Large intestine (tissue), 3 donors: ENCODE data around the gene POLR2F. TPM values are rescaled to one million over a fixed set of nuclear protein-coding genes. Genes with fewer than 3 reads are reported as not detected.
"Not testable (repeated sequence)": the region's sequence is repeated elsewhere in the genome, so short reads cannot be mapped to it uniquely, and the experiment has no call there.

Experiments used
- DNase-seq, 2 donors: peaks; one replicate each; pipeline versions ENCODE4 v3.0.0 to v3.0.0-alpha.2; 2013
- H3K27ac ChIP-seq: one replicate; pipeline ENCODE4 v1.5.1; 2013; ENCODE audit warnings: low read length
- H3K27me3 ChIP-seq: 2 replicates; pipeline ENCODE4 v1.6.1; 2013; ENCODE audit warnings: low read length; ENCODE audit not compliant: control insufficient read depth, insufficient read depth
- H3K36me3 ChIP-seq: 2 replicates; pipeline ENCODE4 v1.6.1; 2013; ENCODE audit warnings: low read length; ENCODE audit not compliant: control insufficient read depth, insufficient read depth
- H3K4me1 ChIP-seq: one replicate; pipeline ENCODE4 v1.6.1; 2013; ENCODE audit warnings: low read length; ENCODE audit not compliant: control insufficient read depth, insufficient read depth
- H3K4me3 ChIP-seq: one replicate; pipeline ENCODE4 v1.5.1; 2013; ENCODE audit warnings: low read length
- H3K9me3 ChIP-seq: one replicate; pipeline ENCODE4 v1.6.1; 2013; ENCODE audit warnings: mild to moderate bottlenecking, low read depth, low read length, moderate library complexity; ENCODE audit not compliant: control insufficient read depth
- WGBS: methylation state at CpG from one replicate; pipeline ENCODE4 v1.1.5; 2013; ENCODE audit warnings: low lambda C conversion rate; ENCODE audit not compliant: insufficient coverage; 5-methylcytosine and 5-hydroxymethylcytosine counted together
- polyA plus RNA-seq: library from polyadenylated mRNA; unstranded; fragments of 120-200 nt; gene quantifications from one replicate; pipeline ENCODE4 v1.2.1, GENCODE V29; 2013

POLR2F gene
- polyA plus RNA-seq, 1 donor = 62.8 TPM

DNA sequence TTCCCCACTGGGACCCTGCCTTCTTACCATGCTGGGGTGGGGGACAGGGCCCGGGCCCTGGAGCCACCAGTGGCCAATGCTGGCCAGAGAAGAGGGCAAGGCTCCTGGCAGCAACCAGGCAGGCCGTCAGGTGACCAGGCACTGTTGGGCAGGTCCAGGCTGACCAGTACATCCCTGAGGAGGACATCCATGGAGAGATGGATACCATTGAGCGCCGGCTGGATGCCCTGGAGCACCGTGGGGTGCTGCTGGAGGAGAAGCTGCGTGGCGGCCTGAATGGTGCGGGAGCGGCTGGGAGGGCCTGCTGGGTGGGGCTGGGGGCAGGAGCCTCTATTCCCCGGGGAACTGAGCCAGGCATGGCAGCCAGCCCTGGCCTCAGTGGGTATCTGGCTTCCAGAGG, 21.1 kb upstream of the POLR2F start:
- Histone ChIP-seq H3K27ac (no peak overlapping the region), H3K4me3 (no peak overlapping the region), H3K4me1 (peaks cover 6% of the 10 kb centered on the region), H3K36me3 (peaks cover 57% of the 10 kb centered on the region), H3K9me3 (no peaks in the 10 kb centered on the region), H3K27me3 (no peaks in the 10 kb centered on the region)
- no CpG with 5 or more reads among the region's 10 CpGs for WGBS
- DNase-seq = no peak

DNA sequence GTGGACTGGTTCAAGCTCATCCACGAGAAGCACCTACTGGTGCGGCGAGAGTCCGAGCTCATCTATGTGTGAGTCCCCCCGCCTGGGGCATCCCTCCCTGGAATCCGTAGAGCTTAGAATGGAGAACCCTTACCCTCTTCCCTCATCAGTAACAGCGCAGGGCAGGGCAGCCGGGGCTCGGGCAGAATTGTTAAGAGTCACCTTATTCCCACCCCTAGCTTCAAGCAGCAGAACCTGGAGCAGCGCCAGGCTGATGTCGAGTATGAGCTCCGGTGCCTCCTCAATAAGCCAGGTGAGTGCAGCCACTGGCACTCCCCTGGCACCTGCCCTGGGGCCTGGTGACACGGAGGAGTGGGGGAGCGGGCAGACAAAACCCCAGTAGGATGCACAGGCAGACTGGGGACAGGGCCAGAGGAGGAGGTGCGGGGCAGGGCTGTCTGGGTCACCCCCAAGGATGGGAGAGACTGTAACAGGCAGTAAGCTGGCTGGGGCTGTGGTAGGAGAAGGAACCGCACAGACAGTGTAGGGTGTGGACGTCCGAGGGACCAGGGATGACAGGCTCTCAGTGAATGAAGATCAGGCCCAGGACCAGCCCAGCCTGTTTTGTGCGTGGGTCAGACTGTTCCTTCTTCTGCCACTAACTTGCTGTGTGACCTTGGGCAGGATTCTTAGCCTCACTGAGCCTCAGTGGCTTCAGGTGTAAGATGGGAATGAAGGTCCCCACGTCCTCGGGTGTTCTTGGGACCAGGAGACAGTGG, 20.5 kb upstream of the POLR2F start:
- peaks cover 60% of the 10 kb centered on the region for H3K36me3 ChIP-seq
- no peak for DNase-seq

DNA sequence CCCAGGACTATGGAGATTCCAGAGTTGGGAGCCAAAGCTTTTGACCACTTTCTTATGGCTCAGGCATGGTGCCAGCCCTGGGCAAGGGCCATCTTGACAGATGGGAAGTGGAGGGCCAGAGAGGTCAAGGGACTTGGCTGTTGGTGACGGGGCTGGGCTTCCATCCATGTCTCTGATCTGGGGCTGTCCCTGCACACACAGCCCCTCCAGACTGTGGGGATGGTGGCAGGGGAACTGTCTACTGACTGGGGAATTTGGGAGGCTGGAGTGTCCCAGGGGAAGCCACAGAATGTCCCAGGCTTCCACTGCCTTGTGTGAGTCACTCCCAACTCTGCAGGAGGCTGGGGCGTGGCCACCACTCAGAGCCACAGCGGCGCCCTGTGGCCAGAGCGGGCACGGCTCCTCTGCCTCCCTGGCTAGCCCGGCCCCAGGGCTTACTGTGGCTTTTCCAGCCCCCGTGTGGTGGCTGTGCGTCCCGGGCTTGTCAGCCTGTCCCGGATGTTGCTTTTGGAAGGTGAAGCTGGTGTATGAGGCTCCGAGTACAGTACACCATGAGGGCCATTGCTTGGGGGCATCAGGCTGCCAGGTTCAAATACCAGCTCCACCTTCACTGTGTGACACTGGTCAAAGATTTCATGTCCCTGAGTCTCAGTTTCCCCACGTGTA, 19.7 kb upstream of the POLR2F start:
- Histone ChIP-seq H3K36me3 (peaks cover 56% of the 10 kb centered on the region), H3K27ac (no peak overlapping the region)
- WGBS = no CpG with 5 or more reads among the region's 13 CpGs

More for the DNA sequence above, 20.5 kb upstream of the POLR2F start:
- Histone ChIP-seq H3K9me3 (no peaks in the 10 kb centered on the region), H3K4me3 (no peak overlapping the region), H3K27ac (no peak overlapping the region), H3K27me3 (no peaks in the 10 kb centered on the region), H3K4me1 (peaks cover 6% of the 10 kb centered on the region)
- WGBS = no CpG with 5 or more reads among the region's 21 CpGs

DNA sequence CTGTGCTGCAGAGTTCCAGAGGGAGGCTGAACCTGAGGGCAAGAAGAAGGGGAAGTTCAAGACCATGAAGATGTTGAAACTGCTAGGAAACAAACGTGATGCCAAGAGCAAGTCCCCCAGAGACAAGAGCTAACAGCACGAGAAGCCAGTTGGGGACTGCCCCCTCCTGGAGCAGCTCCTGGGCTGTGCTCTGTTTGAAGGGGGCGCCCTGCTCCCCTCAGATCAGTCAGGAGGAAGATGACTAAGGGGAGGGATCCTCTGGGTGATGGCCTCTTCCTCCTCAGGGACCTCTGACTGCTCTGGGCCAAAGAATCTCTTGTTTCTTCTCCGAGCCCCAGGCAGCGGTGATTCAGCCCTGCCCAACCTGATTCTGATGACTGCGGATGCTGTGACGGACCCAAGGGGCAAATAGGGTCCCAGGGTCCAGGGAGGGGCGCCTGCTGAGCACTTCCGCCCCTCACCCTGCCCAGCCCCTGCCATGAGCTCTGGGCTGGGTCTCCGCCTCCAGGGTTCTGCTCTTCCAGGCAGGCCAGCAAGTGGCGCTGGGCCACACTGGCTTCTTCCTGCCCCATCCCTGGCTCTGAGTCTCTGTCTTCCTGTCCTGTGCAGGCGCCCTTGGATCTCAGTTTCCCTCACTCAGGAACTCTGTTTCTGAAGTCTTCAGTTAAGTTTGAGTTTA, 12.7 kb upstream of the POLR2F start:
- Histone ChIP-seq H3K27ac (no peak overlapping the region), H3K4me1 (no peaks in the 10 kb centered on the region), H3K27me3 (no peaks in the 10 kb centered on the region), H3K36me3 (peaks cover 39% of the 10 kb centered on the region), H3K4me3 (no peak overlapping the region), H3K9me3 (no peaks in the 10 kb centered on the region)
- no CpG with 5 or more reads among the region's 12 CpGs for WGBS
- no peak for DNase-seq

More for the DNA sequence above, 19.7 kb upstream of the POLR2F start:
- H3K4me1 ChIP-seq = peaks cover 6% of the 10 kb centered on the region
- DNase-seq = peak; percentile 72 to 79
- H3K4me3 ChIP-seq = no peak overlapping the region
- H3K27me3 ChIP-seq = no peaks in the 10 kb centered on the region
- H3K9me3 ChIP-seq = no peaks in the 10 kb centered on the region

DNA sequence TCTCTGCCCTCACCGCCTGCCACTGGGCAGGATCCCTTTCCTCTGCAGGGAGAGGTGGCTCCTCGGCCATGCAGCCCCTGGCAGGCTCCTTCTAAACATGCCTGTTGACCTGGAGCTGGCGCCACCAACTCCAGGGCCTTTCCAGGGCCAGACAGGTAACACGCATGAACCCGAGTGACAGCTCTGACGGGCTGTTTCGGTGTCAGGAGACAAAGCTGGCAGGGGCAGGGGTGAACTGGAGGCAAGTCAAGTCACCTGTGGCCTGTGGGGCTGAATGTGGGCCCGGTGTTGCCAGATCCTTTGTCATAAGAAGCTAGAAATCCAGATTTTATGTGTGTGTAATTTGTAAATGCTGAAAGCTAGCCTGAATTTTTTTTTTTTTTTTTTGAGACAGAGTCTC, 11.4 kb upstream of the POLR2F start:
- Histone ChIP-seq H3K4me3 (no peak overlapping the region), H3K36me3 (peaks cover 33% of the 10 kb centered on the region), H3K9me3 (no peaks in the 10 kb centered on the region), H3K27me3 (no peaks in the 10 kb centered on the region), H3K27ac (no peak overlapping the region), H3K4me1 (no peaks in the 10 kb centered on the region)
- DNase-seq = no peak
- 100% methylated on average over 1 of the region's 8 CpGs for WGBS

DNA sequence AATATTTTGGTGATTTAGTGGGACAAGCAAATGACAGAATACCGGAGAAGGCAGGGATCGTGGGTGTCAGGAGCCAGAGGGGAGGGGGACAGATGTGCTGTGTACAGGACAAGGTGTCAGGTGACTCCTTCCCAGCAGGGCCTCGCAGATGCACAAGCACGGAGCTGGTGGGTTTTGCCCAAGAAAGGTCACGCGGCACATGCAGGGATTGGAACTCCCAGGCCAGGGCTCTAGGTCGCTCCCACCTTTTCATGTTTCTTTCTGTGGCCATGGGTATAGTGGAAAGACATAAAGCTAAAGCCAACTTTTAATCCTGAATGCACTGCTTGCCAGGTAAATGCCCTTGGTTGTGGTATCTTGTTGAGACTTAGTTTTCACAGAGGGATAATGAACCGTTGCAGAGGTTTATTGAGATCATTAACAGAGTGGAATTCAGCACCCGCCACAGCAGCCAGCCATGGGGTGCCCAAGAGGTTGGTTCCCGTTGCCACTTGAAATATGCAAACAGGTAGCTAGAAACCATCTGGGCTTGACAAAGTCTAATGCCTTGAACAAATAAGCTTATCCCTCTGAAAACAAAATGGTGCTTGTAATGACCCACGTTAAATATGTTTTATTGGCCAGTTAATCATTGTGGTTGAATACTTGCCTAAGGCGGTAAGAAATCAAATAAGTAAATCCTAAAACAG, 10.2 kb upstream of the POLR2F start:
- H3K4me1 ChIP-seq = no peaks in the 10 kb centered on the region
- H3K9me3 ChIP-seq = no peaks in the 10 kb centered on the region
- 67% methylated on average over 1 of the region's 12 CpGs for WGBS
- H3K36me3 ChIP-seq = peaks cover 25% of the 10 kb centered on the region
- no peaks in the 10 kb centered on the region for H3K27me3 ChIP-seq
- no peak overlapping the region for H3K27ac ChIP-seq
- H3K4me3 ChIP-seq = no peak overlapping the region
- DNase-seq = no peak

DNA sequence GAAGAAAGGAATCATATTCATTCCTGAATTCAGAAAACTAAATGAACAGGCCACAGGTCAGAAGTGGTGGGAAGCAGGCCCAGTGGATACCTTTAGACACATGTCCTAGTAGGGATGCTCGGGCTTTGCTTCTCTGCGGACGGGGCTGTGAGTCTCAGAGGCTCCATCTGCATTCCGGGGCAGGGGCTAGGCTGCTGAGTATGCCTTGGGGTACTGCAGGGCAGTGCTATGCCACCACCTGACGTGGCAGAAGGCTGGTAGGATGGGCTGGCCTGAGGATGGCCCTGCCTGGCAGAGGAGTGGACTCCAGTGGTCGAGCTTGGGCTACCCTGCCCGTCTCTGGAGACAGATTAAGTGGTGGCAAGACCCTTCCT, 9.7 kb upstream of the POLR2F start:
- peaks cover 25% of the 10 kb centered on the region for H3K36me3 ChIP-seq
- WGBS = no CpG with 5 or more reads among the region's 7 CpGs

DNA sequence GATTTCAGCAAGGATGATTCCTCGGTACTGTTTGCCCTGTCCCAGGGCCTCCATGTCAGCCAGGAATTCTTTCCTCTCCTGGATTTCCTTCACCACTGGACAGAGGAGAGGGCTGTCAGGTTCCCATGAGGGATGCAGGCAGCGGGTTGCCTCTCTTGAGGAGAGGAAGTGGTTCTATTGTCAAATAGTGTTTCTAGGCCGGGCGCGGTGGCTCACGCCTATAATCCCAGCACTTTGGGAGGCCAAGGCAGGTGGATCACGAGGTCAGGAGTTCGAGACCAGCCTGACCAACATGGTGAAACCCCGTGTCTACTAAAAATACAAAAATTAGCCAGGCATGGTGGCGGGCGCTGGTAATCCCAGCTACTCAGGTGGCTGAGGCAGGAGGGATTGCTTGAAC, 9.1 kb upstream of the POLR2F start:
- not testable (repeated sequence) for H3K9me3 ChIP-seq, H3K27me3 ChIP-seq, H3K4me3 ChIP-seq, H3K27ac ChIP-seq, DNase-seq, H3K4me1 ChIP-seq
- peaks cover 23% of the 10 kb centered on the region for H3K36me3 ChIP-seq
- no CpG with 5 or more reads among the region's 11 CpGs for WGBS

More for the DNA sequence above, 9.7 kb upstream of the POLR2F start:
- no peak overlapping the region for H3K4me3 ChIP-seq
- H3K9me3 ChIP-seq = no peaks in the 10 kb centered on the region
- H3K27me3 ChIP-seq = no peaks in the 10 kb centered on the region
- H3K4me1 ChIP-seq = no peaks in the 10 kb centered on the region
- DNase-seq = no peak
- H3K27ac ChIP-seq = no peak overlapping the region

DNA sequence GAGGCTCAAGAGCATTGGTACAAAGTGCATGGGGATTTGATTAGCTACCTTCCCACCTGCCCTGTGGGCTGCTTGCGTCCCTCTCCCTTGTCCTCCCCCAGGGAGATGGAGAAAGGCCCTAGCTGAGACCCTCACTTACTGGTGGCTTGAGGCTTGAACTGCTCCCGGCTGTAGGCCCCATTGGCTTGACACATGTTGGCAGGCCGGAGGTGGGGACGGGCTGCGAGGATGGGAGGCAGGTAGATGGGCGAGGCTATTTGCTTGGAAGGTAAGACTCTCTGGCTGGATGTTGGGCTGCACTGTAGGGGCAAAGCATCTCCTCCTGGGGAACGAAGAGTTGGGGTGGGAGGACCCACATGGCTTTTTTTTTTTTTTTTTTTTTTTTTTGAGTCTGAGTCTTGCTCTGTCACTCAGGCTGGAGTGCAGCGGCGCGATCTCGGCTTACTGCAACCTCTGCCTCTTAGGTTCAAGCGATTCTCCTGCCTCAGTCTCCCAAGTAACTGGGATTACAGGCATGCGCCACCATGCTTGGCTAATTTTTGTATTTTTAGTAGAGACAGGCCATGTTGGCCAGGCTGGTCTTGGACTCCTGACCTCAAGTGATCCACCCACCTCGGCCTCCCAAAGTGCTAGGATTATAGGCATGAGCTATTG, 6.2 kb upstream of the POLR2F start:
- DNase-seq, H3K4me1 ChIP-seq, H3K27ac ChIP-seq, H3K4me3 ChIP-seq, H3K27me3 ChIP-seq, H3K36me3 ChIP-seq, H3K9me3 ChIP-seq: not testable (repeated sequence)
- no CpG with 5 or more reads among the region's 14 CpGs for WGBS

DNA sequence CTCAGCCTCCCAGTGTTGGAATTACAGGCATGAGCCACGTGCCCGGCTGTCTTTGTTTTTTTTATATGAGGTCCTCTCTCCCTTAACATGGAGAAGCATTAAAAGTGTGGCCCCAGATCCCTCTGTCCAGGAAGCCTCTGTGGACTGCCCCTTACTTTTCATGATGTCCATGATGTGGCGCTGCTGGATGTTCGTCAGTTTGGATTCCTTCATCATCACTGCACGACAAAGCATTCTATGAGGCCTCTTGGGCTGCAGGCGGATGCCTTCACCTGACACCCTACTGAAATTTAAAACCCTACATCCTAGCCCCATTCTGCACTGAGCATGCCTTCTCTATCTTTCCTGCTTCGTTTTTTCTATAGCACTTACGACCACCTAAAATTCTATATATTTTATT, 2.2 kb upstream of the POLR2F start:
- Histone ChIP-seq H3K4me3 (no peak overlapping the region), H3K27ac (no peak overlapping the region), H3K36me3 (no peaks in the 10 kb centered on the region), H3K27me3 (peaks cover 10% of the 10 kb centered on the region), H3K9me3 (no peaks in the 10 kb centered on the region), H3K4me1 (peaks cover 12% of the 10 kb centered on the region)
- DNase-seq = no peak
- 71% methylated on average over 3 of the region's 8 CpGs for WGBS
